HG02852 (cell line): ENCODE measurements around the gene CCM2.
"Not testable (repeated sequence)": the region's sequence is repeated elsewhere in the genome, so short reads cannot be mapped to it uniquely, and the experiment has no call there.

Experiments used
- ATAC-seq: cut with Tn5 transposase; IDR thresholded peaks from one replicate; pipeline ENCODE4 v1.9.1; 2021; ENCODE audit warnings: mild to moderate bottlenecking, moderate library complexity; ENCODE audit not compliant: unreplicated experiment

CCM2 gene

DNA sequence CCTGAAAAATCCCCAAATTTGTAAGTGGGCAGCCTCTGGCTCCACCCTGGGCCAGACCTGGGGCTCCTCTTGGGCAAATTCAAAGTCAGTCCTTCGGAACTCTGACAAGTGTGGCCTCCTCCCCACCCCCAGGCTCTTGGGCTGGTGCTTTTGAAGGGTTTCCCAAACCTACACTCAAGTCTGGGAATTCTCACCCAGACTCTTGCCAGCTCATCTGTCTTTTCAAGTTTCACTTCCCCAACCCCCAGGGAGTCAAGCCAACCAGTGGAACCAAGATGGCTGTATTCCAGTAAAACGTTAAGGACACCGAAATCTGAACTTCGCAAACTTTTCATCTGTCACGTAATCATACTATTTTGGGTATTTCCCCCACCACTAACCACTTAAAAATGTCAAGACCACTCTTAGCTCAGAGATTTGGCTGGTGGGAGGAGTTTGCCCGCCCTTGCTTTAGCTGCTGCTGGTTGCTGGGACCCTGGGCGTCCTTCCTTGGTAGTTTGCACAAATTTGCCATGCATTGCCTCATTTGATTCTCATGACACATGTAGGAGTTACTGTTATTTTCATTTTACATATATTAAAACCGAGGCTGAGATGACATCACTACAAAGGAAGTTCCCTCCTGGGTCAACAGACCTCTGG is 19.5 kb upstream of the CCM2 start:
- peak; percentile 42 for ATAC-seq

- ATAC-seq: peak; percentile 1
Measured at GRCh38 chr7:44981035-44981706, 18.8 kb upstream of the CCM2 start.

- ATAC-seq: no peak
Measured at GRCh38 chr7:44982535-44982923, 17.5 kb upstream of the CCM2 start.

- no peak for ATAC-seq
Measured at GRCh38 chr7:44982970-44983369, 17.0 kb upstream of the CCM2 start.

DNA sequence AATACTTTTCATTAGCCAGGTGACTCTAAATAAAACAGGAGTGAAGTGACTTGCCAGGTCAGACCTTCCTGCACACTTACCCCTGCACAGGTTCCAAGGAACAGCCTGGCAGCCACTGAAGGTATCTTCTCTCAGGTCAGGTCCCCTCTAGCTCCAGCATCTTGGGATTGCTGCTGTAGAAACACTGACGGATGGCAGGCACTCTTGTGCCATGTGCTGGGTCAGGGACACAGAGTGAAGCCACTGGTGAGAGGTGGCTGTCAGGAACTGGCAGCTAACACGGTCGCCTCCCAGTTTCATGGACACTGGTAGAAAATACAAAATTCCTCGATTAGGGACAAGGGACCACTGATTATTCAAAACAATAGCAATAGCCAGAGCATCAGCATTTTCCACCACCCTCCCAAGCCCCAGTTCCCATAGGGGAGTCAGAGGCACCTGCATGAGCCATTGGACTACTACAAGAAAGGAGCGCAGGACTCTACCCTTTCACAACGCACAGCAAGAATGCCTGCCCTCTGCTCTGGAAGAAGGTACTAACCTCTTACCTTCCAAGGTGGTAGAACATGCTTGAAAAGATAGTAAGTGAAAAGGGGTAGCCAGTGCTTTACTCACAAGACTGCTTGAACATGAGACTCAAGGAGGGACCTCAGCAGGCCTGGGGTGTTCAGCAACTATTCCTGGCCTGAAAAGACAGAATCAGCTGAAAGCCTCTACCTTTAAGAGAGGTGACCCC is 16.1 kb upstream of the CCM2 start:
- ATAC-seq: no peak

- ATAC-seq: no peak
Measured at GRCh38 chr7:44984478-44984758, 15.6 kb upstream of the CCM2 start.

GRCh38 chr7:44985033-44985695 is 14.8 kb upstream of the CCM2 start:
- no peak for ATAC-seq

- ATAC-seq: no peak
Measured at GRCh38 chr7:44985900-44986217, 14.1 kb upstream of the CCM2 start.

GRCh38 chr7:44986218-44987053 is 13.6 kb upstream of the CCM2 start:
- peak; percentile 93 for ATAC-seq

- ATAC-seq: no peak
Measured at GRCh38 chr7:44987457-44987856, 12.5 kb upstream of the CCM2 start.

- no peak for ATAC-seq
Measured at GRCh38 chr7:44987996-44988395, 12.0 kb upstream of the CCM2 start.

DNA sequence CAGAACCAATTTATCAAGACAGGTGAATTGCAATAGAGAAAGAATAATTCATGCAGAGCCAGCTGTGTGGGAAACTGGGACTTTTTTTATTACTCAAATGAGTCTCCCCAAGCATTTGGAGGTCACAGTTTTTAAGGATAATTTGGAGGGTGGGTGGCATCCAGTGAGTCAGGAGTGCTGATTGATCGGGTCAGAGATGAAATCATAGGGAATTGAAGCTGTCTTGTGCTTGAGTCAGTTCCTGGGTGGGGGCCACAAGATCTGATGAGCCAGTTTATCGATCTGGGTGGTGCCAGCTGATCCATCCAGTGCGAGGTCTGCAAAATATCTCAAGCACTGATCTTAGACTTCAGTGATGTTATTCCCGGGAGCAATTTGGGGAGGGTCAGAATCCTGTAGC is 11.3 kb upstream of the CCM2 start:
- ATAC-seq: no peak

GRCh38 chr7:44989132-44989531 is 10.9 kb upstream of the CCM2 start:
- no peak for ATAC-seq

- no peak for ATAC-seq
Measured at GRCh38 chr7:44990109-44991023, 9.6 kb upstream of the CCM2 start.

DNA sequence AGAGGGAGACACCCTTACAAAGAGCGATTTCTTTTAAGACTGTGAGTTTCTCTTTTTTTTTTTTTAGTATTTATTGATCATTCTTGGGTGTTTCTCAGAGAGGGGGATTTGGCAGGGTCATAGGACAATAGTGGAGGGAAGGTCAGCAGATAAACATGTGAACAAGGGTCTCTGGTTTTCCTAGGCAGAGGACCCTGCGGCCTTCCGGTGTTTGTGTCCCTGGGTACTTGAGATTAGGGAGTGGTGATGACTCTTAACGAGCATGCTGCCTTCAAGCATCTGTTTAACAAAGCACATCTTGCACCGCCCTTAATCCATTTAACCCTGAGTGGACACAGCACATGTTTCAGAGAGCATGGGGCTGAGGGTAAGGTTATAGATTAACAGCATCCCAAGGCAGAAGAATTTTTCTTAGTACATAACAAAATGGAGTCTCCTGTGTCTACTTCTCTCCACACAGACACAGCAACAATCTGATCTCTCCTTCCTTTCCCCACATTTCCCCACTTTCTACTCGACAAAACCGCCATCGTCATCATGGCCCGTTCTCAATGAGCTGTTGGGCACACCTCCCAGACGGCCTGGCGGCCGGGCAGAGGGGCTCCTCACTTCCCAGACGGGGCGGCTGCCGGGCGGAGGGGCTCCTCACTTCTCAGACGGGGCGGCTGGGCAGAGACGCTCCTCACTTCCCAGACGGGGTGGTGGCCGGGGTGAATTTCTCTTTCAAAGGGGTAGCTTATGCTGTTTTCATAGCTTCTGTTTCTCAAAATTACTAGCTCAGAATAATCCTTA is 7.8 kb upstream of the CCM2 start:
- not testable (repeated sequence) for ATAC-seq

- no peak for ATAC-seq
Measured at GRCh38 chr7:44994877-44995554, 5.0 kb upstream of the CCM2 start.

- no peak for ATAC-seq
Measured at GRCh38 chr7:44995555-44996493, 4.2 kb upstream of the CCM2 start.
